Measurements from ENCODE around the gene NBAS. TPM values are rescaled to one million over a fixed set of nuclear protein-coding genes. Genes with fewer than 3 reads are reported as not detected.

NBAS gene
- total RNA-seq, 1 experiment from 2014 or later: 36.3 TPM

- ATAC-seq (no peak), DNase-seq (ENCODE audit: low read depth, low spot score) (no peak)
- H3K27ac ChIP-seq (ENCODE audit: low read length): no peak overlapping the region
- ChIA-PET POLR2A (no interaction called here), CTCF (no interaction called here)
- H3K36me3 ChIP-seq (ENCODE audit: control insufficient read depth, insufficient read depth, low read length): no peaks in the 10 kb centered on the region; the same call in 1 of the 2 replicates
- in situ Hi-C loops (cut with HindIII; ENCODE audit: low pct_unique_long_range_greater_than_20kb, low sequenced_read_pairs) (no loop called here), intact Hi-C loops (cut with micrococcal nuclease; ENCODE audit: unreplicated experiment) (no loop called here)
- no peak overlapping the region for H3K4me3 ChIP-seq (ENCODE audit: low read depth in 2 of 2, low read length in 2 of 2)
- TF ChIP-seq REST (IDR thresholded peaks at IDR 0.05; ENCODE audit: insufficient read depth in 1 of 2, low read depth in 2 of 2, low read length in 1 of 2): no peak
- TF ChIP-seq SIN3A (IDR thresholded peaks at IDR 0.05; ENCODE audit: borderline replicate concordance, insufficient read depth, low read depth, low read length): no peak
- no peak for TF ChIP-seq POLR2AphosphoS5 (IDR thresholded peaks at IDR 0.05; ENCODE audit: low read depth, low read length)
- no peak for TF ChIP-seq CTCF (IDR thresholded peaks at IDR 0.05)
- TF ChIP-seq TCF7L2 (IDR thresholded peaks at IDR 0.05; ENCODE audit: low read depth, low read length): no peak
- H3K27me3 ChIP-seq (ENCODE audit: control insufficient read depth, insufficient read depth, low read length): no peaks in the 10 kb centered on the region
- H3K9me3 ChIP-seq (ENCODE audit: control insufficient read depth, insufficient read depth, low read depth, low read length): no peaks in the 10 kb centered on the region
- H3K4me1 ChIP-seq (ENCODE audit: control insufficient read depth, insufficient read depth, low read length): no peaks in the 10 kb centered on the region
- BruUV-seq (replicated peaks): no TSS peak
Observed at GRCh38 chr2:15369129-15369528, 192.0 kb downstream of the NBAS start.

GRCh38 chr2:15367715-15368114 is 193.4 kb downstream of the NBAS start:
- Histone ChIP-seq H3K27me3 (ENCODE audit: control insufficient read depth, insufficient read depth, low read length) (no peaks in the 10 kb centered on the region), H3K36me3 (ENCODE audit: control insufficient read depth, insufficient read depth, low read length) (no peaks in the 10 kb centered on the region), H3K27ac (ENCODE audit: low read length) (no peak overlapping the region), H3K4me1 (ENCODE audit: control insufficient read depth, insufficient read depth, low read length) (no peaks in the 10 kb centered on the region), H3K9me3 (ENCODE audit: control insufficient read depth, insufficient read depth, low read depth, low read length) (no peaks in the 10 kb centered on the region), H3K4me3 (ENCODE audit: low read depth in 2 of 2, low read length in 2 of 2) (no peak overlapping the region)
- ChIA-PET CTCF (no interaction called here), POLR2A (no interaction called here)
- TF ChIP-seq TCF7L2 (IDR thresholded peaks at IDR 0.05; ENCODE audit: low read depth, low read length): no peak
- TF ChIP-seq POLR2AphosphoS5 (IDR thresholded peaks at IDR 0.05; ENCODE audit: low read depth, low read length): no peak
- TF ChIP-seq CTCF (IDR thresholded peaks at IDR 0.05): no peak
- TF ChIP-seq SIN3A (IDR thresholded peaks at IDR 0.05; ENCODE audit: borderline replicate concordance, insufficient read depth, low read depth, low read length): no peak
- no peak for TF ChIP-seq REST (IDR thresholded peaks at IDR 0.05; ENCODE audit: insufficient read depth in 1 of 2, low read depth in 2 of 2, low read length in 1 of 2)
- ATAC-seq (no peak), DNase-seq (ENCODE audit: low read depth, low spot score) (no peak)
- no TSS peak for BruUV-seq (replicated peaks)
- in situ Hi-C loops (cut with HindIII; ENCODE audit: low pct_unique_long_range_greater_than_20kb, low sequenced_read_pairs): no loop called here
- intact Hi-C loops (cut with micrococcal nuclease; ENCODE audit: unreplicated experiment): no loop called here

Data from Panc1 (cell line).